ENCODE results near the gene CHPF.

- TF ChIP-seq TAF1 (IDR thresholded peaks at IDR 0.05; ENCODE audit: borderline replicate concordance, insufficient read depth, low read length) (no peak), POLR2AphosphoS5 (IDR thresholded peaks at IDR 0.05; ENCODE audit: low read depth, low read length) (no peak)
Observed at GRCh38 chr2:219554350-219554749, 10.7 kb upstream of the CHPF start.

All from PFSK-1 (cell line).